Measurements from ENCODE around the gene KCNK13. TPM values are rescaled to one million over a fixed set of nuclear protein-coding genes. Genes with fewer than 3 reads are reported as not detected.
"Not testable (repeated sequence)": the region's sequence is repeated elsewhere in the genome, so short reads cannot be mapped to it uniquely, and the experiment has no call there.

KCNK13 gene
- total RNA-seq, 2 experiments from 2014 or later = 0.19 TPM; not detected in 1

GRCh38 chr14:90200546-90200945, 138.8 kb downstream of the KCNK13 start:
- H3K27ac Mint-ChIP-seq; H3K4me1 Mint-ChIP-seq; H3K27me3 Mint-ChIP-seq; POLR2A ChIA-PET; H3K36me3 Mint-ChIP-seq; ATAC-seq (ENCODE audit: low read depth); DNase-seq; H3K9me3 Mint-ChIP-seq; H3K4me3 Mint-ChIP-seq: not testable (repeated sequence)

DNA sequence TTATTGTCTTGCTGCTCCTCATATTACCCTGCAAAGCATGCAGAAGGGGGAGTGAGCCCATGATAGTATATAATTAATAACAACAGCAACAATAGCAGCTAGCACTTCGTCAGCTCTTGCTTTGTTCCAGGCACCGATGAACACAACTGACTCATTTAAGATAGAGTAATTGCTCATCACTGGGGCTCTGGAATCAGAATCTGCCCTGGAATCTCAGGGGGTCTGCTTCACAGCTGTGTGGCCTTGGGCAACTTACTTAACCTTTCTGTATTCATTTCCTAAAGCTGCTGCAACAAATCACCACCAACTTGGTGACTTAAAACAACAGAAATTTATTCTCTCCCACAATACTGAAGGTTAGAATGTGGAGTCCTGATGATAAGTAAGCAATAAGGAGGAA, 139.6 kb downstream of the KCNK13 start:
- peaks cover 6% of the 10 kb centered on the region for H3K27me3 Mint-ChIP-seq
- POLR2A ChIA-PET = interaction anchor here (0.6 kb wide), 1 partner anchor 169 kb away, joined by 3 read pairs; no protein-coding TSS in a partner anchor
- no peak overlapping the region for H3K4me3 Mint-ChIP-seq
- H3K36me3 Mint-ChIP-seq = no peaks in the 10 kb centered on the region
- no peaks in the 10 kb centered on the region for H3K4me1 Mint-ChIP-seq
- no peak overlapping the region for H3K27ac Mint-ChIP-seq
- H3K9me3 Mint-ChIP-seq = no peaks in the 10 kb centered on the region
- DNase-seq (no peak), ATAC-seq (ENCODE audit: low read depth) (no peak)

GRCh38 chr14:90204516-90204915, 142.7 kb downstream of the KCNK13 start:
- Mint-ChIP-seq H3K4me1 (no peaks in the 10 kb centered on the region), H3K36me3 (no peaks in the 10 kb centered on the region), H3K27me3 (peaks cover 6% of the 10 kb centered on the region), H3K9me3 (no peaks in the 10 kb centered on the region), H3K4me3 (no peak overlapping the region), H3K27ac (no peak overlapping the region)
- ATAC-seq (ENCODE audit: low read depth) (no peak), DNase-seq (no peak)
- POLR2A ChIA-PET = no interaction called here

GRCh38 chr14:90213099-90213748, 151.4 kb downstream of the KCNK13 start:
- no peaks in the 10 kb centered on the region for H3K4me1 Mint-ChIP-seq
- H3K4me3 Mint-ChIP-seq = no peak overlapping the region
- POLR2A ChIA-PET = no interaction called here
- no peak for ATAC-seq (ENCODE audit: low read depth)
- H3K27ac Mint-ChIP-seq = no peak overlapping the region
- no peaks in the 10 kb centered on the region for H3K36me3 Mint-ChIP-seq
- H3K9me3 Mint-ChIP-seq = peaks cover 8% of the 10 kb centered on the region
- no peak for DNase-seq
- H3K27me3 Mint-ChIP-seq = peaks cover 9% of the 10 kb centered on the region

DNA sequence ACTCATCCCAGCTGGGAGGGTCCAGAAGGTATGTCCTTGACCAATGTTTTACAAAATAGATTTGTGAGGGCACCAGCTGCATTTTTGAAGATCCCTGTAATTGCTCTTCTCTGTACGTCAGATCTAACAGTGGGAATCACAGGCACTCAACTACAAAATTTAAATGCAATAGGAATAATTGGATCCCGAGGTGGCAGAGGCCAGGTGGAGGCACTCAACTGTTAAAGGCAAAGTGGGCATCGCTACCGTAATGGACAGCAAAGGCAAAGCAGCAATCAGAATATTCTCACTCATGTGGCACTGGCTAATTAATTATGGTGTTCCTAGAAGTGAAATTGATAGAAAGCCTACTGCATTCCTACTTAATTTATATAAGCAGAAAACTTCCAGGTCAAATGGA, 166.7 kb downstream of the KCNK13 start:
- DNase-seq (no peak), ATAC-seq (ENCODE audit: low read depth) (no peak)
- no peak overlapping the region for H3K27ac Mint-ChIP-seq
- peaks cover 1% of the 10 kb centered on the region for H3K9me3 Mint-ChIP-seq
- H3K27me3 Mint-ChIP-seq = peaks cover 16% of the 10 kb centered on the region
- H3K4me1 Mint-ChIP-seq = no peaks in the 10 kb centered on the region
- H3K4me3 Mint-ChIP-seq = no peak overlapping the region
- no peaks in the 10 kb centered on the region for H3K36me3 Mint-ChIP-seq
- POLR2A ChIA-PET = no interaction called here

GRCh38 chr14:90229942-90230341, 168.1 kb downstream of the KCNK13 start:
- H3K4me1 Mint-ChIP-seq; POLR2A ChIA-PET; H3K4me3 Mint-ChIP-seq; H3K27me3 Mint-ChIP-seq; ATAC-seq (ENCODE audit: low read depth); H3K27ac Mint-ChIP-seq; DNase-seq; H3K9me3 Mint-ChIP-seq; H3K36me3 Mint-ChIP-seq: not testable (repeated sequence)

Other genes with a start within 250 kb of the KCNK13 start
- 10 to 100 TPM in 1 of 2 experiments, 1 to 10 TPM in 1; 9.2 to 11.6 TPM for gene EFCAB11, start 107.3 kb upstream of the KCNK13 start, total RNA-seq
- gene TDP1, start 106.1 kb upstream of the KCNK13 start, total RNA-seq = 10 to 100 TPM; 79.1 to 86.7 TPM
- 10 to 100 TPM; 71.2 to 75.2 TPM for gene PSMC1, start 194.6 kb downstream of the KCNK13 start, total RNA-seq

Data from activated naive CD8-positive, alpha-beta T cell treated with anti-CD3 and anti-CD28 coated beads, Interleukin-2, amount 10 ng/mL, durations not matched to agents 7 days and 5 days (primary cell).